GM12878 (cell line): ENCODE data around the gene COL25A1. TPM values are rescaled to one million over a fixed set of nuclear protein-coding genes. Genes with fewer than 3 reads are reported as not detected.

Experiments used
- ATAC-seq: fragments of 200-7000 bp; cut with Tn5 transposase; 3 replicates; pipeline ENCODE4 v1.9.1; 2020; ENCODE audit warnings: mild to moderate bottlenecking, moderate library complexity
- BruUV-seq: library from RNA; stranded (reverse); fragments of 400-500 nt; replicated peaks from 2 replicates; lab custom pipeline; 2021; lab: Mats Ljungman, UMichigan
- CTCF ChIA-PET: fragments of 300-600 bp; sonication (Branson Sonifier 250); formaldehyde crosslinking; extraction: SDS; loops from one replicate; lab custom pipeline; 2021; ENCODE audit warnings: inconsistent platforms; lab: Yijun Ruan, JAX
- POLR2A ChIA-PET: fragments of 350-600 bp; formaldehyde crosslinking; extraction: SDS; loops from one replicate; lab custom pipeline; 2021; ENCODE audit warnings: inconsistent platforms; lab: Charles Lee
- RAD21 ChIA-PET: fragments of 300-600 bp; sonication (Branson Sonifier 250); formaldehyde crosslinking; loops from one replicate; lab custom pipeline; 2023; ENCODE audit warnings: antibody characterized with exemption; ENCODE audit not compliant: unreplicated experiment; lab: Charles Lee
- SMC1A ChIA-PET: fragments of 300-600 bp; sonication (Branson Sonifier 250); formaldehyde crosslinking; loops from one replicate; lab custom pipeline; 2023; ENCODE audit not compliant: unreplicated experiment, uncharacterized antibody; lab: Charles Lee
- DNase-seq: peaks from one replicate; pipeline ENCODE4 v3.0.0-alpha.2; 2011; ENCODE audit warnings: low read depth, low spot score
- FAIRE-seq: peaks from 3 replicates; lab custom pipeline; 2011; peaks lifted over from hg19 to GRCh38; lab: Jason Lieb, UNC
- H2AFZ ChIP-seq: 2 replicates; pipeline ENCODE4 v1.6.0; 2011; ENCODE audit warnings: low read depth, low read length, control low read depth; ENCODE audit not compliant: control insufficient read depth
- H3K27ac ChIP-seq: 2 replicates; pipeline ENCODE4 v1.5.1; 2011; ENCODE audit warnings: control low read depth; ENCODE audit not compliant: control insufficient read depth, insufficient read depth
- H3K27me3 ChIP-seq, 2 experiments: replicated peaks in 1 of 2; 2 replicates each; pipeline versions ENCODE4 v1.6.0 to v1.6.1; 2011; ENCODE audit warnings: low read length in 1 of 2; ENCODE audit not compliant: control insufficient read depth in 2 of 2, insufficient read depth in 2 of 2
- H3K36me3 ChIP-seq, 2 experiments: 2 replicates each; pipeline ENCODE4 v1.5.1; 2011; ENCODE audit warnings: low read length in 1 of 2; ENCODE audit not compliant: control insufficient read depth in 2 of 2, insufficient read depth in 2 of 2
- H3K4me1 ChIP-seq: 2 replicates; pipeline ENCODE4 v1.6.1; 2011; ENCODE audit warnings: mild to moderate bottlenecking, low read length, moderate library complexity, mixed read lengths; ENCODE audit not compliant: control insufficient read depth, insufficient read depth
- H3K4me2 ChIP-seq: 2 replicates; pipeline ENCODE4 v1.6.0; 2011; ENCODE audit warnings: control low read depth; ENCODE audit not compliant: control insufficient read depth, insufficient read depth
- H3K4me3 ChIP-seq: fragments of 200-600 bp; sonication (generic); 2 replicates; pipeline ENCODE4 v1.5.1; 2016
- H3K79me2 ChIP-seq: 2 replicates; pipeline ENCODE4 v1.6.0; 2011; ENCODE audit warnings: low read length; ENCODE audit not compliant: control insufficient read depth, insufficient read depth
- H3K9ac ChIP-seq: 2 replicates; pipeline ENCODE4 v1.8.0; 2011; ENCODE audit warnings: low read length, control low read depth, mixed read lengths; ENCODE audit not compliant: control insufficient read depth, insufficient read depth
- H3K9me3 ChIP-seq: replicated peaks from 3 replicates; pipeline ENCODE4 v1.5.1; 2011; ENCODE audit warnings: mild to moderate bottlenecking, low read length; ENCODE audit not compliant: control insufficient read depth, insufficient read depth
- H4K20me1 ChIP-seq: 2 replicates; pipeline ENCODE4 v1.6.0; 2011; ENCODE audit not compliant: control insufficient read depth, insufficient read depth
- EED ChIP-seq: sonication (generic); IDR thresholded peaks from 2 replicates; pipeline ENCODE4 v1.6.1; 2016; ENCODE audit warnings: antibody characterized with exemption, low read depth
- HCFC1 ChIP-seq: fragments of 150-350 bp; IDR thresholded peaks from 2 replicates; pipeline ENCODE4 v1.6.1; 2014; ENCODE audit warnings: low read length
- SP1 ChIP-seq: IDR thresholded peaks from one replicate; pipeline ENCODE4 v1.6.1; 2011; ENCODE audit warnings: low read depth, low read length
- WGBS: methylation state at CpG from one replicate; pipeline ENCODE4 v1.1.6; 2016; ENCODE audit warnings: low lambda C conversion rate; ENCODE audit not compliant: insufficient replicate concordance, insufficient coverage; ENCODE audit errors: missing lambda C conversion rate; 5-methylcytosine and 5-hydroxymethylcytosine counted together
- in situ Hi-C: fragments of 300-500 bp; cut with MboI; formaldehyde crosslinking; loops from 9 replicates; pipeline ENCODE4 v1.14.3; 2018; ENCODE audit warnings: mixed read lengths
- intact Hi-C: fragments of 100-400 bp; cut with micrococcal nuclease; formaldehyde crosslinking; loops from one replicate; pipeline ENCODE4 v1.14.2; 2022; ENCODE audit not compliant: unreplicated experiment
- polyA plus RNA-seq, 11 experiments: library from polyadenylated mRNA; depleted of rRNA in 4 of 11; unstranded in 6 of 11; stranded (reverse) in 5 of 11; fragments of >200 nt; fragmentation: Nextera tagmentation in 4 of 11; fragmentation: Illumina TruSeq in 1 of 11; extraction: Ambion mirVana in 4 of 11; extraction: Trizol in 1 of 11; gene quantifications; 1 replicate in 1 of 11; 2 replicates in 10 of 11; pipeline versions ENCODE4 v1.2.1 to v1.2.3, GENCODE V29; 2011 to 2016; ENCODE audit warnings: inconsistent platforms in 2 of 11, missing spikeins in 2 of 11, low read depth in 1 of 11
- total RNA-seq, 4 experiments: library from RNA; depleted of rRNA in 3 of 4; stranded (reverse); fragments of >200 nt in 3 of 4; fragmentation: Illumina TruSeq in 1 of 4; extraction: Trizol in 1 of 4; gene quantifications; 2 replicates each; pipeline versions ENCODE4 v1.2.1 to v1.2.3, GENCODE V29; 2013 to 2021
- TF ChIP-seq, protein P1 (sequence below): fragments of 450-650 bp; IDR thresholded peaks from 2 replicates; pipeline ENCODE4 v1.6.1; 2014; ENCODE audit warnings: mild to moderate bottlenecking

The COL25A1 gene
- total and polyA plus RNA-seq, 10 of the 15 experiments (the other 5 are each of a cell fraction or from before 2014, with no cell fraction given) = 0.01 to 0.26 (median 0.12) TPM; not detected in 6

DNA sequence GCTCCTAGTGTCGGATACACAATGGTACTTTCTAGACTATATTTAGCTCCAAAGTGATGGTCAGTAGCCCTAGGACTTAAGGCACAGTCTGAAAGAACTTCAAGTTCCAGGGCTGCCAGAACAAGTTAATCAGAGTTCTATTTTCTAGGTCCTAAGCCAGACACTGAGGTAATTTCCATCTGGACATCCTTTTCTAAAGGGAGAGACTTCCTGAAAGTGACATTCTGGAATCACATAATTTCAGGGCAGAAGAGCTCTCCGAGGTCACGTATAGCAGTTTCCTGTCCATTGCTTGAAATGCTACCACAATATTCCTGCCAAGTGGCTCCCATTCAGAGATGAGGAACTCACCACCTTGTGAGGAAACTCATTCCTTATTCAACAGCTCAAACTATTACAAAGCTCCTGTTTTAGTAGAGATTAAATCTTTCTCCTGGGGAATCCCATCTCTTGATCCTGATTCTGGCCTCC, 117.9 kb downstream of the COL25A1 start:
- no peak overlapping the region for H2AFZ ChIP-seq
- SMC1A ChIA-PET = interaction anchor here (0.7 to 1.1 kb wide), 2 partner anchors 19 to 50 kb away, joined by 3 read pairs; no protein-coding TSS in a partner anchor
- RAD21 ChIA-PET = no interaction called here
- in situ Hi-C loops = no loop called here
- BruUV-seq = no TSS peak
- H3K9ac ChIP-seq = no peak overlapping the region
- no peaks in the 10 kb centered on the region for H3K27me3 ChIP-seq
- ATAC-seq (no peak), FAIRE-seq (no peak), DNase-seq (no peak)
- H3K9me3 ChIP-seq = no peaks in the 10 kb centered on the region
- no peaks in the 10 kb centered on the region for H3K4me1 ChIP-seq
- no peak for TF ChIP-seq SP1
- TF ChIP-seq EED = no peak
- H3K4me3 ChIP-seq = no peak overlapping the region
- H4K20me1 ChIP-seq = no peaks in the 10 kb centered on the region
- CTCF ChIA-PET = no interaction called here
- no peak overlapping the region for H3K27ac ChIP-seq
- no peak overlapping the region for H3K4me2 ChIP-seq
- intact Hi-C loops = no loop called here
- POLR2A ChIA-PET = no interaction called here
- no peaks in the 10 kb centered on the region for H3K36me3 ChIP-seq
- 21% methylated on average over 3 of the region's 3 CpGs for WGBS
- H3K79me2 ChIP-seq = no peaks in the 10 kb centered on the region

DNA sequence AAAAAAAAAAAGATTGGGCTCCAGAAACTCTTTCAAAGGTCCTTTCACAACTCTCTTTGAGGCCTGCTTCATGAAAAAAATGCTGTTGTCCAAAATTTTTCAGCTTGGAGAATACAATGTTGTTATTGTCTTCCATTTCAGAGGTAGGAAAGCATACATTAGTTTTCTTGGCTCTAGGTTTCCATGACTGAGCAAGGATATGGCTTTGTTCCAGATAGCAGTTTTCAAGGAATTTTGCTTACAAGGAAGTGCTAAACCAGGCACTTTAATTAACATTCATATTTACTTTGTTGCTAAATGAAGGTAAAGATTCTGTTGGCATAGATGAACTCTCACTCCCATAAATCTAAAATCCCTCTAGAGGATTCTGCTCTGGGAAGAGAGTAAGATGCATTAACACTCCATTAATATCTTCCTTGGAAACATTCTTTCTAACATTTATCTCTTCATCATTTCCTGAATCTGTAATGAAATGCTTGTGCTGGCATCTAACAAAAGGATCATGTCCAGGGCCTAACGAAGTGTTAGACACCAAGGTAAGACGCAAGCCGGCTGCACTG, 118.4 kb downstream of the COL25A1 start:
- intact Hi-C loops (no loop called here), in situ Hi-C loops (no loop called here)
- no peak for TF ChIP-seq HCFC1
- TF ChIP-seq, protein P1, sequence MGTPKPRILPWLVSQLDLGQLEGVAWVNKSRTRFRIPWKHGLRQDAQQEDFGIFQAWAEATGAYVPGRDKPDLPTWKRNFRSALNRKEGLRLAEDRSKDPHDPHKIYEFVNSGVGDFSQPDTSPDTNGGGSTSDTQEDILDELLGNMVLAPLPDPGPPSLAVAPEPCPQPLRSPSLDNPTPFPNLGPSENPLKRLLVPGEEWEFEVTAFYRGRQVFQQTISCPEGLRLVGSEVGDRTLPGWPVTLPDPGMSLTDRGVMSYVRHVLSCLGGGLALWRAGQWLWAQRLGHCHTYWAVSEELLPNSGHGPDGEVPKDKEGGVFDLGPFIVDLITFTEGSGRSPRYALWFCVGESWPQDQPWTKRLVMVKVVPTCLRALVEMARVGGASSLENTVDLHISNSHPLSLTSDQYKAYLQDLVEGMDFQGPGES = no peak
- no peak overlapping the region for H3K4me2 ChIP-seq
- RAD21 ChIA-PET = no interaction called here
- no peaks in the 10 kb centered on the region for H3K36me3 ChIP-seq
- H3K4me3 ChIP-seq = no peak overlapping the region
- DNase-seq (no peak), FAIRE-seq (no peak), ATAC-seq (no peak)
- H2AFZ ChIP-seq = no peak overlapping the region
- BruUV-seq = no TSS peak
- H3K4me1 ChIP-seq = no peaks in the 10 kb centered on the region
- H3K27ac ChIP-seq = no peak overlapping the region
- H3K79me2 ChIP-seq = no peaks in the 10 kb centered on the region
- H4K20me1 ChIP-seq = no peaks in the 10 kb centered on the region
- SMC1A ChIA-PET = interaction anchor here (1.1 kb wide), 1 partner anchor 19 kb away, joined by 3 read pairs; no protein-coding TSS in a partner anchor
- no peaks in the 10 kb centered on the region for H3K27me3 ChIP-seq
- WGBS = 74% methylated on average over 3 of the region's 3 CpGs
- H3K9ac ChIP-seq = no peak overlapping the region
- CTCF ChIA-PET = interaction anchor here (0.7 kb wide), 1 partner anchor 109 kb away, joined by 4 read pairs; no protein-coding TSS in a partner anchor
- no peaks in the 10 kb centered on the region for H3K9me3 ChIP-seq
- POLR2A ChIA-PET = no interaction called here
